Cortex of kidney (tissue), 1 donor: ENCODE data around the gene VN1R2.
"Not testable (repeated sequence)": the region's sequence is repeated elsewhere in the genome, so short reads cannot be mapped to it uniquely, and the experiment has no call there.

Experiments used
- DNase-seq: peaks from one replicate; lab custom pipeline; 2025; lab: John Stamatoyannopoulos, UW

Gene VN1R2

GRCh38 chr19:53257715-53258342 is at the start of gene VN1R2:
TSS of gene VN1R2 (plus strand) at chr19:53258292. CDS start at chr19:53258376, 84 bp downstream.
- not testable (repeated sequence) for DNase-seq

DNA sequence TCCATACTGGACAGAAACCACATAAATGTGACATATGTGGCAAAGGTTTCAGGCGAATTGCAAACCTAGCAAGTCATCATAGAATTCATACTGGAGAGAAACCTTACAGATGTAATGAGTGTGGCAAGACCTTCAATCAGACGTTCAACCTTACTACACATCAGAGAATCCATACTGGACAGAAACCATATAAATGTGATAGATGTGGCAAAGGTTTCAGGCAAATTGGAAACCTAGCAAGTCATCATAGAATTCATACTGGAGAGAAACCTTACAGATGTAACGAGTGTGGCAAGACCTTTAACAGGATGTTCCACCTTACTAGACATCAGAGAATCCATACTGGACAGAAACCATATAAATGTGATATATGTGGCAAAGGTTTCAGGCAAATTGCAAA is 46.5 kb upstream of the VN1R2 start:
- DNase-seq = not testable (repeated sequence)

DNA sequence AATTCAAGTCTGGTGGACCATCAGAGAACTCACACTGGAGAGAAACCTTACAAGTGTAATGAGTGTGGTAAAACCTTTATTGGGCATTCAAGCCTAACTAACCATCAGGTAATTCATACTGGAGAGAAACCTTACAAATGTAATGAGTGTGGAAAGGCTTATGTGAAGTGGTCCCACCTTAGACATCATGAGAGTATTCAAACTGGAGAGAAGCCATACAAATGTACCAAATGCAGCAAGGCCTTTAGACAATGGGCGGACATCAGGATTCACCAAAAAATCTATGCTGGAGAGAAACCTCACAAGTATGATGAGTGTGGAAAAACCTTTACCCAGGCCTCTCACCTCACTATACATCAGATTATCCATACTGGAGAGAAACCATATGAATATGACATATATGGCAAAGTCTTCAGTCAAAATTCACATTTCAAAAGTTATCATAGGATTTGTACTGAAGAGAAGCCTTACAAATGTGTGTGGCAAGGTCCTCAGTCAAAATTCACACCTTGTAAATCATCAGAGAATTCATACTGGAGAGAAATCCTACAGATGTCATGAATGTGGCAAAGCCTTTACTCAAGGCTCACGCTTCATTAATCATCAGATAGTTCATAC is 45.3 kb upstream of the VN1R2 start:
- no peak for DNase-seq

DNA sequence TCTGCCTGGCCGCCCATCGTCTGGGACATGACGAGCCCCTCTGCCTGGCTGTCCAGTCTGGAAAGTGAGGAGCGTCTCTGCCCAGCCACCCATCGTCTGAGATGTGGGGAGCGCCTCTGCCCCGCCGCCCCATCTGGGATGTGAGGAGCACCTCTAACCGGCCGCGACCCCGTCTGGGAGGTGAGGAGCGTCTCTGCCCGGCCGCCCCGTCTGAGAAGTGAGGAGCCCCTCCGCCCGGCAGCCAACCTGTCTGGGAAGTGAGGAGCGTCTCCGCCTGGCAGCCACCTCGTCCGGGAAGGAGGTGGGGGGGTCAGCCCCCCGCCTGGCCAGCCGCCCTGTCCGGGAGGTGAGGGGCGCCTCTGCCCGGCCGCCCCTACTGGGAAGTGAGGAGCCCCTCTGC is 35.4 kb upstream of the VN1R2 start:
- not testable (repeated sequence) for DNase-seq

GRCh38 chr19:53224606-53225005 is 33.5 kb upstream of the VN1R2 start:
- DNase-seq = no peak

GRCh38 chr19:53237114-53237777 is 20.8 kb upstream of the VN1R2 start:
- DNase-seq = no peak

GRCh38 chr19:53246498-53246897 is 11.6 kb upstream of the VN1R2 start:
- DNase-seq = no peak

DNA sequence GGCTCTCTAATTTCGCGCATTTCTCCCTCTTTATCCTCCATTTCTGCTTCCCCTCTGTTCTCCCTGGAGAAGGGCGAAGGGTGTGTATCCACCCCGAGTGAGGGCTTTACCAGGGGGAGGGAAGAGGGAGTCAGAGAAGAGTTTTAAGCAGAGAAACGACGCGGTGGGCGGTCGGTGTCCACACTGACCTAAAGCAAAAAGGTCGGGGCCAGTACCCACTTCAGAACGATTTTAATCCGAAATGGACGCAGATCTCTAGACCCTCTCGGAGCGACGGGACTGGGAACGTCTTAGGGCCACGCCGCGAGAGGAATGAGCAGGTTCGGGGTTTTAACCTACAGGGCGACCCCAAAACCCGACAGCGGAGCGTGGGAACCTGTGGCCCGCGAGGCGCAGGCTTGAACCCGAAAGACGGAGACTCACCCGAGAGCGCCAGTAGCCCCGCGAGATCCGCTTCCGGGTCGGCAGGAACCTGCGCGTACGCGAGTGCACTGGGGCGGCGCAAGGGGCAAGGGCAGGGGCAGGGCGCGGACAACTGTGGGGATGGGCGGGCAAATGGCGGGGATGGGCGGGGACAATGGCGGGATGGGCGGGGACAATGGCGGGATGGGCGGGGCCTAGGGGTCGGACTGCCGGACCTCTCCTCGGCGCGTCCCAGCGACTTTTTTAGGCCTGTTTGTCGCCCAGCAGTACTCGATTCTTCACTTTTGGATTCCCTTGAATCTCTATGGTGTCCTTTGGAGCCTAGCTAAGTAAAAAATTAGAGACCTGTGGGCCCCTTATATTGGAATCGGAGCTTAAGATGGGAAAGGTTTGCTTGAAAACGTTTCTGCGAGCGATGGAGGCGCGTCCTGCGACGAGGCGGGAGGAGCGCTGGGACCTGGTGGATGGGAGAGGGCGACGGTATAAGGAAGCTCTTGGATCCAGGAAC is 3.4 kb upstream of the VN1R2 start, which contains the start of gene ZNF677:
ZNF677 (minus strand) TSS at position 463 of the 931 bp plus-strand sequence. CDS start 3,323 bp downstream, outside the sequence.
- DNase-seq = no peak

DNA sequence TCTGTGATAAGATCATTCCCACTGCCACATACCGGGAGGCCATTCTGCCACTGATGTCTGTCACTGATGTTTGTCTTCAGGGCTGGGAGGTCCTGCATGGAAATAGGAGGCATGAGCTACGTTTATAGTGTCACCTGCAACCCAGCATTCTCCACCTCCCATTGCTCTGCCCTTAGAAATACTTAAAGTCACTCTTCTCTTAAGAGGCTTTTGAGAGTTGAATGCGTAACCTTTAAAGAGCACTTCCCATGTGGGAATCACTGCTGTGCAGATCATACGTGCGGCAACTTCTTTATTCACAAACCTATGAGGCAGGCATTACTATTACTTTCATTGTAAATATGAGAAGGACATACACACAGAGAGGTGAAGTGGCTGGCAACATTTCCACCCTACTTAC is 9.5 kb downstream of the VN1R2 start, which contains the start of gene VN1R4:
VN1R4 (minus strand) TSS at position 101 of the 400 bp plus-strand sequence; CDS start at position 43, 58 bp downstream.
- DNase-seq = not testable (repeated sequence)

DNA sequence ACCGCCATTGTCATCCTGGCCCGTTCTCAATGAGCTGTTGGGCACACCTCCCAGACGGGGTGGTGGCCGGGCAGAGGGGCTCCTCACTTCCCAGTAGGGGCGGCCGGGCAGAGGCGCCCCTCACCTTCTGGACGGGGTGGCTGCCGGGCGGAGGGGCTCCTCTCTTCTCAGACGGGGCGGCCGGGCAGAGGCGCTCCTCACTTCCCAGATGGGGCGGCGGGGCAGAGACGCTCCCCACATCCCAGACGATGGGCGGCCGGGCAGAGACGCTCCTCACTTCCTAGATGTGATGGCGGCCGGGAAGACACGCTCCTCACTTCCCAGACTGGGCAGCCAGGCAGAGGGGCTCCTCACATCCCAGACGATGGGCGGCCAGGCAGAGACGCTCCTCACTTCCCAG is 11.8 kb downstream of the VN1R2 start:
- DNase-seq = not testable (repeated sequence)

- DNase-seq = no peak
These were observed 14.0 kb downstream of the VN1R2 start for GRCh38 chr19:53272044-53272443.

DNA sequence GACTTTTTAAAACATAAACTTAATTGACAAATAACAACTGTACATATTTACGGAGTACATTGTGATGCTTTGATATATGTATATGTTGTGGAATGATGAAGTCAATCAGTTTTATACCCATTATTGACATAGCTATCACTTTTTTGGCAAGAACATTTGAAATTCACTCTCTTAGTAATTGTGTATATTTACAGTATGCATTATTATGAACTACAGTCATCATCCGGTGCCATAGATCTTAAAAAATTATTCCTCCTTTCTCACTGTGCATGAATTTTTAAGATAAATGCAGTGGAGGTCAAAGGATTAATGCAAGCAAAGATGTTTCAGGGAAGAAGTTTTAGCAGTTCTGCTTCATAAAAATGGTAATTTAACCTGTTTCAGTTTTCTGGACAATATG is 17.4 kb downstream of the VN1R2 start:
- DNase-seq = no peak

DNA sequence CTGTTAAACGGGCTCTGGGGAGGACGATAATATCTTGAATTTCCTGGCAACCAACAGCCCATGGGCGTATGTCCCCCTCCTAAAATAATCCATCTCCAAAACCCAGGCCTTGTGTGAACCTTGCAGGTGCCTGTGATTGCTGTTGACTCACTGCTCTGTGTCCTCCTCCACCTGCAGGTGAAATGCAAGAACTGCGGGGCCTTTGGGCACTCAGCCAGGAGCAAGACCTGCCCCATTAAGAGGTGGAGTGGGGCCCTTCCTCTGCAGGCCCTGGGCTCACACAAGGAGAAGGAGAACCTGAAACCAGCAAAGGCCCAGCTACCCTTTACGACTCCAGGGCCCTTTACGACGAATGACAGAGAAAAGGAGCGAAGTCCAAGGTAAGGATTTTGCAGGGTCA is 23.9 kb downstream of the VN1R2 start:
- DNase-seq = not testable (repeated sequence)

- DNase-seq = no peak
These were observed 27.0 kb downstream of the VN1R2 start for GRCh38 chr19:53285087-53285486.

DNA sequence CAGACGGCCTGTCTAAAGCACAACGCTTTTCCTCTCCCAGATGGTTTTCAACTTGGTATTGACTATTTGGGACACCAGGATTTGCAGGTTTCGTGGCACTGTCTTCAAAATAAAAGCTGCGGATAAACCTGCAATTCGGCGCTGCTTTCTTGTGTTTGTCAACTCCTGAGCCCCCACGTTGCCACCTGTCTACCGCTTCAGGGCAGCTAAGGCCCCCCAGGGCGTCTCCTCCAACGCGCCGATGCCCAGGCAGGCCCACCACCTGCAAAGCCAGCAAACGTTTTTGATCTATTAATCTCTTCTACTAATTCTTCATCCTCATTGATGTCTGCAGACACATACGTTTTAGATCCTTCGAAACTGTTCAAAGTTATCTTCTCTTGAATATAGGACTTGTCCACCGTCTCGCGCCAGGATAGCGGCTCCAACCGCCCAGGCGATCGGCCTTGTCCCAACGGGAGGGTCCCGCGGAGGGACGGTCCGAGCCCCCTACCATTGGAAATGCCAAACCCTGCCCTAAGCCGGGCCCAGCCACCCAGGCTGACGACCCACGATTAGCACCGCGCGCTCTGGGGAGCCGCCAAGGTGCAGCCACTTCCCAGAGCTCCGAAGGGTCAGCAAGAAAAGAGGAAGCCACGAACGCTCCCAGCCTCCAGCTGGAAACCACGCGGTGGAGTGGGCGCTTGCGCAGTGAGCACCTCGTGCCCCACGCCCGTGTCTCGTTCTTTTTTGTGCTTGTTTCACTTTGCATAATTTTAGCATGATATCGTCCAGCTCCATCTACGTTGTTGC is 32.9 kb downstream of the VN1R2 start:
- DNase-seq = no peak

- no peak for DNase-seq
These were observed 36.8 kb downstream of the VN1R2 start for GRCh38 chr19:53294786-53295441.

- DNase-seq = not testable (repeated sequence)
These were observed 43.2 kb downstream of the VN1R2 start for GRCh38 chr19:53301341-53301740.

GRCh38 chr19:53308339-53308811 is 50.3 kb downstream of the VN1R2 start:
- DNase-seq = no peak
